Thoracic aorta (tissue), 2 donors: ENCODE results near the gene CXCL12. TPM values are rescaled to one million over a fixed set of nuclear protein-coding genes. Genes with fewer than 3 reads are reported as not detected.

Experiments
- ATAC-seq: fragments of 150-250 bp; one replicate; pipeline ENCODE4 v1.8.0; 2017; ENCODE audit warnings: low read depth; ENCODE audit not compliant: insufficient number of reproducible peaks, low FRiP score
- DNase-seq: peaks from one replicate; pipeline ENCODE4 v3.0.0-alpha.2; 2020; ENCODE audit warnings: low spot score
- H3K27ac ChIP-seq, 2 donors: fragments of 200-600 bp; sonication (generic); 1 replicate in 1 of 2; 2 replicates in 1 of 2; pipeline ENCODE4 v1.5.1; 2016; ENCODE audit warnings: mild to moderate bottlenecking in 2 of 2, moderate library complexity in 2 of 2
- H3K27me3 ChIP-seq: fragments of 200-600 bp; sonication (generic); replicated peaks from 2 replicates; pipeline ENCODE4 v1.6.0; 2016; ENCODE audit warnings: mild to moderate bottlenecking; ENCODE audit not compliant: insufficient read depth
- H3K36me3 ChIP-seq: fragments of 200-600 bp; sonication (generic); one replicate; pipeline ENCODE4 v1.5.1; 2016
- H3K4me1 ChIP-seq, 2 donors: fragments of 200-600 bp; sonication (generic); 1 replicate in 1 of 2; 2 replicates in 1 of 2; pipeline versions ENCODE4 v1.5.1 to v1.6.0; 2016; ENCODE audit warnings: low read depth in 2 of 2, mild to moderate bottlenecking in 1 of 2; ENCODE audit not compliant: control insufficient read depth in 1 of 2
- H3K4me3 ChIP-seq: fragments of 200-600 bp; sonication (generic); 2 replicates; pipeline ENCODE4 v1.5.1; 2016; ENCODE audit warnings: mild to moderate bottlenecking
- H3K9me3 ChIP-seq: fragments of 200-600 bp; sonication (generic); 2 replicates; pipeline ENCODE4 v1.5.1; 2016
- total RNA-seq, 2 donors: library from RNA; depleted of rRNA; stranded (reverse); fragments of >200 nt; gene quantifications; one replicate each; pipeline versions ENCODE4 v1.1.0 to v1.2.3, GENCODE V29; 2016
- TF ChIP-seq, protein P1 (sequence below): fragments of 200-600 bp; sonication (generic); IDR thresholded peaks from one replicate; pipeline ENCODE4 v1.5.1; 2019; ENCODE audit warnings: antibody characterized with exemption

The CXCL12 gene
- total RNA-seq, 2 donors from 2014 or later = 149 to 169 TPM

DNA sequence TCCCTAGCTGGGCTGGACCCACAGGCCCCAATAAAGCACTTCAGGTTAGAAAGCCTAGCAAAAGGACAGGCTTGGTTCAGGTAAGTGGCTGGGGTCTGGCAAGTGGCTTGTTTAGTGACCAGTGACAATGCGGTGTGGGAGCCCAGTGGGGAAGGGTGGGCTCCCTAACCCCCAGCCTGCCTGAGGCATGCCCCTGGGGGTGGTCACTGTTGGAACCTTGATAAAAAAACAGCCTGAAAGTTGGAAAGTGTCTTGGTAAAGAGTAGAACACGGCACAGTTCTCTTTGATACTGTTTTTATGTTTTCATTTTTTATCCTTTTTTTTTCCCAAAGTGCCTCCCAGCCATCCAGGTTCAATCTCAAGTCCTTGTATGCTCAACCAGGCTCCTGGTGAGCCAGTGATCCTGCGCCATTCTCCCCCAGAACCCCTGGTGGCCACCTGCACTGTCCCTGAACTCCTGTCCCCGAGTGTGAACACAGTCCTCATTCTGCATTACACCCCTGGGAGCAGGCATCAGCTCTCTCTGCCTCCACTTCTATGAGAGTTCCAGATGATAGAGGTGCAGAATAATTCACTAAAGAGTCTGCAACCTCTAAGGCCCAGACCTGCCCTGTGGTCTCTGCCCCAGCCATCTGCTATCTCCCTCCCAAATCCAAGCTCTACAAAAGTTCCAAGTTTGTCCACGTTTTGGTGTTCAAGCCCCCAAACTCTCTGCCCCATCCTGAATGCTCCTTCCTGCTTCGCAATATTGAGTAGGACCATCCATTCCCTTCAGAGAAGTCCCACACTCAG, 15.0 kb upstream of the CXCL12 start:
- ATAC-seq (no peak), DNase-seq (no peak)
- Histone ChIP-seq H3K27ac (no peak overlapping the region), H3K9me3 (no peaks in the 10 kb centered on the region), H3K36me3 (no peaks in the 10 kb centered on the region), H3K27me3 (no peaks in the 10 kb centered on the region), H3K4me1 (no peaks in the 10 kb centered on the region), H3K4me3 (no peak overlapping the region)
- TF ChIP-seq, protein P1, sequence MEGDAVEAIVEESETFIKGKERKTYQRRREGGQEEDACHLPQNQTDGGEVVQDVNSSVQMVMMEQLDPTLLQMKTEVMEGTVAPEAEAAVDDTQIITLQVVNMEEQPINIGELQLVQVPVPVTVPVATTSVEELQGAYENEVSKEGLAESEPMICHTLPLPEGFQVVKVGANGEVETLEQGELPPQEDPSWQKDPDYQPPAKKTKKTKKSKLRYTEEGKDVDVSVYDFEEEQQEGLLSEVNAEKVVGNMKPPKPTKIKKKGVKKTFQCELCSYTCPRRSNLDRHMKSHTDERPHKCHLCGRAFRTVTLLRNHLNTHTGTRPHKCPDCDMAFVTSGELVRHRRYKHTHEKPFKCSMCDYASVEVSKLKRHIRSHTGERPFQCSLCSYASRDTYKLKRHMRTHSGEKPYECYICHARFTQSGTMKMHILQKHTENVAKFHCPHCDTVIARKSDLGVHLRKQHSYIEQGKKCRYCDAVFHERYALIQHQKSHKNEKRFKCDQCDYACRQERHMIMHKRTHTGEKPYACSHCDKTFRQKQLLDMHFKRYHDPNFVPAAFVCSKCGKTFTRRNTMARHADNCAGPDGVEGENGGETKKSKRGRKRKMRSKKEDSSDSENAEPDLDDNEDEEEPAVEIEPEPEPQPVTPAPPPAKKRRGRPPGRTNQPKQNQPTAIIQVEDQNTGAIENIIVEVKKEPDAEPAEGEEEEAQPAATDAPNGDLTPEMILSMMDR = no peak

DNA sequence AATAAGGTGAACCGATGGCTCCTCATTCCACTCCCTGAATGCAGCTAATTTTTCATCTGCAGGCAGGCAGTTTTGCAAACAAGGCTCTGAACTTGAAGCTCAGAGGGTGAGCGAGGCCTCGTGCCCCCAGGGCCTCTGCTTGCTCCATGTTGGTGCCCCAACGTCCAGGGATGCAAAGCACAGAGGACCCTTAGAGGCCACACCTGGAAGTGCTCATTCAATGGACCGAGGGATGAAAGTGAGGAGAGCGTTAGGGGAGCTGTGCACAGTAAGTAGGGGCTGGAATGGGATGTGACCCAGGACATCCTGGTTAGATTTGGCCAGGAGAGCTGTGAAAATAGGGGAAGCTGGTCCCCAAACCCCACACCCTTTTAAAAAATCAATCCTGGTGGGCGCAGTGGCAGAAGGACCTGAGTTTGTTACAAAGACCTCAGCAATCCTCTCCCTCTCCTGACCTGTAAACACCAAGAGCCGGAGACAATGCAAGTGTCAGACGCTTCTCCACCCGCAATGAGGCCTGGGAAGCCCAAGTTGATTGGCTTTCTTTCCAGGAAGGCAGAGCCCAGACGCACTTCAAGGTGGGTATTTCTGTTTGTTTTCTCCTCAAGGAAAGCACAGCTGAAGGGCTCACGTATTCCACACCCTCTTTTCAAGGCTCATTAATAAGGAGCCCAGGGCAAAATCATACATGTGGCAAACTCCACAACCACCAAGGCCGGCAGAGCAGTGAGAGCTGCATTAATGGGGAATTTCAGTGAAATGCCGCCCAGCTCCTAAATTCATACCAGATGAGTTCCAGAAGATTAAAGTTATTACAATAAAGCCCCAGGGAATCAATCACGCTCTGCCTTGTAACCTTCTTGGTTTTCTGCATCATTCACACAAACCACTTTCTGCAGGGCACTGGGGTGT, 14.1 kb upstream of the CXCL12 start:
- ATAC-seq = no peak
- Histone ChIP-seq H3K4me3 (no peak overlapping the region), H3K27me3 (no peaks in the 10 kb centered on the region), H3K4me1 (no peaks in the 10 kb centered on the region), H3K36me3 (no peaks in the 10 kb centered on the region), H3K9me3 (no peaks in the 10 kb centered on the region), H3K27ac (no peak overlapping the region)
- TF ChIP-seq, protein P1 = no peak
- DNase-seq = no peak

DNA sequence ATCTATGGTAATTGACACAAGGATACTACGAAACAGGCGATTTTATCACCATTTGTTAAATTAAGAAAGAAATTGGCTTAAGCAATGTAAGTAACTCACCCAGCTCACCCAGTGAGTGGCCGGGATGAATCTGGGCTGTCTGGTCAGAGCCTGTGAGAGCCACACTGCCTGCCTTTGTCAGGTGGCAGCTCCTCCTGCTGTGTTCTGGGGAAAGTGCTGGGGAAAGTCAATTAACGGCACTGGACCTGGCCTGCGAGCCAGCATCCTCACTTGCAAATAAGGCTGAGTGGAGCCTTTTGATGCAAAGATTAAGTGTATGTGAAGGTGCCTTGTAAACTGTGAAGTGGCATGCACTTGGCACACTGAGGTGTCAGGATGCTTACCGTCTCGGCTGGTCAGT, 13.4 kb upstream of the CXCL12 start:
- TF ChIP-seq, protein P1 = no peak
- H3K27me3 ChIP-seq = no peaks in the 10 kb centered on the region

DNA sequence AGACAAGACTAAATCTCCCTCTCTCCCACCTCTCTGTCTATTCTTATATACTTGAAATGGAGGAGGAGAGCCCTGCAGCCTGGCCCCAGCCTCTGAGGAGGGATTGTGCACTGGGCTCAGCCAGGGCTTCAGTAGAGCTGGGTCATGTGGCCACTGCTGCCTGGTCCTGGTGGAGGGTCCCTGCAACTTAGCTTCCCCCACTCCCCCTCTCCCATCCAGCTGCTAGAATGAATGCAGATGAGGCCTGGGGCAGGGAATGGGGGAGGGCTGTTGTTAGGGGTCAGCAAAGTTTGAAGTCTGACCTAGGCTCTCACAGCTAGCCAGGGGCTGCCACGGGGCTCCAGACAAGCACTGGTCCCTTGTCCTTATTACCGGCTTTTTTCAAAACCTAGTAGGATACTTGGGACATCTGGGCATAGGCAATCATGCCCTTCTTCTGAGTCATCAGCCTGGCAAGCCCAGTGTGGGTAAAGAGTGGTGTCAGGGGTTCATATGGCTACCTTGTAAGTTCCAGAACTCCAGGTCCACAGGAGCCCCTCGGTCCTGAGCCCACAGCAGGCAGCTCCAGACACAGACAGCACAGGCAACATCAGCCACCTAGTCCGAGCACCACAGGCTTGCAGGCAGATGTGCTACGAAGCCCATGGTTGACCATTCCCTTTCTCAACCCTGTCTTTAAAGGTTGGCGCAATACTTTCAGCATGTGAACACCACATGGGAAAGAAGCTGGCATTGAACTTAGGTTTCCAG, 12.8 kb upstream of the CXCL12 start:
- no peaks in the 10 kb centered on the region for H3K27me3 ChIP-seq
- no peak for ATAC-seq
- H3K27ac ChIP-seq = no peak overlapping the region
- DNase-seq = no peak
- H3K4me1 ChIP-seq = no peaks in the 10 kb centered on the region
- no peak overlapping the region for H3K4me3 ChIP-seq
- H3K9me3 ChIP-seq = no peaks in the 10 kb centered on the region
- no peaks in the 10 kb centered on the region for H3K36me3 ChIP-seq
- TF ChIP-seq, protein P1 = no peak

More for the DNA sequence above, 13.4 kb upstream of the CXCL12 start:
- H3K9me3 ChIP-seq = no peaks in the 10 kb centered on the region
- DNase-seq (no peak), ATAC-seq (no peak)
- no peak overlapping the region for H3K27ac ChIP-seq
- no peaks in the 10 kb centered on the region for H3K36me3 ChIP-seq
- H3K4me3 ChIP-seq = no peak overlapping the region
- no peaks in the 10 kb centered on the region for H3K4me1 ChIP-seq
